AG04449 (cell line): Measurements from ENCODE around the gene TPRA1.

Experiments
- CTCF ChIA-PET: fragments of 350-600 bp; formaldehyde crosslinking; extraction: SDS; loops from one replicate; lab custom pipeline; 2021; ENCODE audit warnings: antibody characterized with exemption; lab: Yijun Ruan, JAX
- POLR2A ChIA-PET: fragments of 400-600, 350-600 bp; formaldehyde crosslinking; extraction: SDS; loops from one replicate; lab custom pipeline; 2020; ENCODE audit warnings: antibody characterized with exemption, inconsistent platforms; lab: Yijun Ruan, JAX
- DNase-seq: peaks from one replicate; pipeline ENCODE4 v3.0.0-alpha.2; 2010; ENCODE audit warnings: low read depth, low spot score
- H3K4me3 ChIP-seq: 2 replicates; pipeline ENCODE4 v1.5.1; 2011; ENCODE audit warnings: low read depth, mild to moderate bottlenecking, control low read depth, low read length
- TF ChIP-seq, protein P1 (sequence below): IDR thresholded peaks from one replicate; pipeline ENCODE4 v1.5.1; 2011; ENCODE audit warnings: mild to moderate bottlenecking, moderate library complexity, low read length, control low read depth, inconsistent platforms; ENCODE audit not compliant: insufficient read depth; ENCODE audit errors: missing control alignments

TPRA1 gene

DNA sequence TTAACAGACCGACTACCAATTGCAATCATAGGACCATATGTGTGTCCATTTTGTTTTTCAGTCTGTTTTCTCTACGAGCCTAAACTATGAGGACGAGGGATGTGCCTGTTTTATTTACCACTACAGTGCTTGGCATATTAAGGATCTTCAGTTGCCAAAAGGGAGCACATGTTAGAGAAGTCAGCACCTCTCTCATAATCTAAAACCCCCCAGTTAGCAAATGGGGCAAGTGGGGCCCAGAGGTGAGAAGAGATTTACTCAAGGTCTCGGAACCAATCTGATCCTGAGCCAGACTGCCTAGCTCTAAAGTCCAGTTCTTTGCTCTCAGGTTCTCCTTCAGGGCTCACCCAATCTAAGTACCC, 37.9 kb upstream of the TPRA1 start:
- POLR2A ChIA-PET, result no interaction called here
- TF ChIP-seq, protein P1, sequence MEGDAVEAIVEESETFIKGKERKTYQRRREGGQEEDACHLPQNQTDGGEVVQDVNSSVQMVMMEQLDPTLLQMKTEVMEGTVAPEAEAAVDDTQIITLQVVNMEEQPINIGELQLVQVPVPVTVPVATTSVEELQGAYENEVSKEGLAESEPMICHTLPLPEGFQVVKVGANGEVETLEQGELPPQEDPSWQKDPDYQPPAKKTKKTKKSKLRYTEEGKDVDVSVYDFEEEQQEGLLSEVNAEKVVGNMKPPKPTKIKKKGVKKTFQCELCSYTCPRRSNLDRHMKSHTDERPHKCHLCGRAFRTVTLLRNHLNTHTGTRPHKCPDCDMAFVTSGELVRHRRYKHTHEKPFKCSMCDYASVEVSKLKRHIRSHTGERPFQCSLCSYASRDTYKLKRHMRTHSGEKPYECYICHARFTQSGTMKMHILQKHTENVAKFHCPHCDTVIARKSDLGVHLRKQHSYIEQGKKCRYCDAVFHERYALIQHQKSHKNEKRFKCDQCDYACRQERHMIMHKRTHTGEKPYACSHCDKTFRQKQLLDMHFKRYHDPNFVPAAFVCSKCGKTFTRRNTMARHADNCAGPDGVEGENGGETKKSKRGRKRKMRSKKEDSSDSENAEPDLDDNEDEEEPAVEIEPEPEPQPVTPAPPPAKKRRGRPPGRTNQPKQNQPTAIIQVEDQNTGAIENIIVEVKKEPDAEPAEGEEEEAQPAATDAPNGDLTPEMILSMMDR, result no peak
- CTCF ChIA-PET, result interaction anchor here (0.9 kb wide), 1 partner anchor 342 kb away, joined by 3 read pairs; no protein-coding TSS in a partner anchor
- H3K4me3 ChIP-seq, result no peak overlapping the region
- no peak for DNase-seq

DNA sequence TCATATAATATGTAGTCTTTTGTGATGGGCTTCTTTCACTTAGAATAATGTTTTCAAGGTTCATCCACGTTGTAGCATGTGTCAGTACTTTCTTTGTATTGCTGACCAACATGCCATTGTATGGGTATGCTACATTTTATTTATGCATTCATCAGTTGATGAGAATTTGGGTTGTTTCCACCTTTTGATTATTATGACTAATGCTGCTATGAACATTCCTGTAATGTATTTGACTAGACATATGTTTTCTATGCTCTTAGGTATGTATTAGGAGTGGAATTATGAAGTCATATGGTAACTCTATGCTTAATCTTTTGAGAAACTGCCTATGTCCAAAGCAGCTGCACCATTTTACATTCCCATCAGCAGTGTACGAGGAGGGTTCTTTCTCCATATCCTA, 35.3 kb upstream of the TPRA1 start:
- H3K4me3 ChIP-seq, result no peak overlapping the region
- DNase-seq, result no peak
- TF ChIP-seq, protein P1, result no peak
- ChIA-PET CTCF (no interaction called here), POLR2A (no interaction called here)

- H3K4me3 ChIP-seq, result no peak overlapping the region
- CTCF ChIA-PET, result no interaction called here
- TF ChIP-seq, protein P1, result no peak
- no peak for DNase-seq
- POLR2A ChIA-PET, result no interaction called here
Observed at GRCh38 chr3:127624063-127624462, 33.5 kb upstream of the TPRA1 start.

DNA sequence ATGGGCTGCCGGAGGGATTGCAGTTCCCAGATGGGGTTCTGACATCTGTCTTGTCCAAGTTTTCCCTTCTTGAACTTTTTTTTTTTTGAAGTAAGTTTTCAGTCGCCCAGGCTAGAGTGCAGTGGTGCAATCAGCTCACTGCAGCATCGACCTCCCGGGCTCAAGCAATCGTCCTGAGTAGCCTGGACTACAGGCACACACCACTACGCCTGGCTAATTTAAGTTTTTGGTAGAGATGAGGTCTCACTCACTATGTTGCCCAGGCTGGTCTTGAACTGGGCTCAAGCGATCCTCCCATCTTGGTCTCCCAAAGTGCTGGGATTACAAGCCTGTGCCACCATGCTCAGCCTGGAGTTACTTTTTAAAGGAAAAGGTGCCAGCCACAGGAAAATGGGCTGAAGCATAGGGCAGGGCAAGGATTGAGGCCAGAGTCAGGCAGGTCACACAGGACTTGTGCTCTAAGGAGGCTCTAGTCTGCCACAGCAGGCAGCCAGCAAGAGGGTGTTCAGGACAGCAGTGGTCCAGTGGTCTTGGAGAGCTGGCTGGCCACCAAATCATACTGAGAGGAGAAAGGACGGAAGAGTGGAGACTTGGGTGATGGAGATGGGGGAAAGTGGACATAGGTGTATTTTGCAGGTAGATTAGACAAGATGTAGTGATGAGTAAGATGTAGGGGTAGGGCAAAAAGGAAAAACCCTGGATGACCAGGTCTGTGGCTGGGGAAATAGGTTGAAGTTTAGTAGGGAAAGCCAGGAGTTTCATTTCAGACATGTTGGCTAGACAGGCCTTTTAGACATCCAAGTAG, 32.4 kb upstream of the TPRA1 start:
- TF ChIP-seq, protein P1, result no peak
- ChIA-PET CTCF (interaction anchor here (0.9 kb wide), 1 partner anchor 28 kb away, joined by 3 read pairs; no protein-coding TSS in a partner anchor), POLR2A (no interaction called here)
- no peak for DNase-seq
- H3K4me3 ChIP-seq, result no peak overlapping the region

GRCh38 chr3:127622031-127622430, 31.5 kb upstream of the TPRA1 start:
- DNase-seq, result no peak
- no peak overlapping the region for H3K4me3 ChIP-seq
- TF ChIP-seq, protein P1, result no peak
- CTCF ChIA-PET, result no interaction called here
- POLR2A ChIA-PET, result no interaction called here

- TF ChIP-seq, protein P1, result no peak
- no peak for DNase-seq
- CTCF ChIA-PET, result no interaction called here
- POLR2A ChIA-PET, result no interaction called here
- H3K4me3 ChIP-seq, result no peak overlapping the region
Observed at GRCh38 chr3:127620637-127621375, 30.3 kb upstream of the TPRA1 start.
